Thyroid gland (tissue), 4 donors: ENCODE measurements around the gene TMEM219. TPM values are rescaled to one million over a fixed set of nuclear protein-coding genes. Genes with fewer than 3 reads are reported as not detected.

Experiments
- DNase-seq, 2 donors: peaks; one replicate each; pipeline ENCODE4 v3.0.0-alpha.2; 2019
- H3K27ac ChIP-seq, 3 donors: fragments of 200-600 bp; sonication (generic); 1 replicate in 2 of 3; 2 replicates in 1 of 3; pipeline ENCODE4 v1.5.1; 2016 to 2019; ENCODE audit warnings: mild to moderate bottlenecking in 1 of 3, moderate library complexity in 1 of 3
- H3K27me3 ChIP-seq: fragments of 200-600 bp; sonication (generic); one replicate; pipeline ENCODE4 v1.5.1; 2019
- H3K36me3 ChIP-seq, 2 donors: fragments of 200-600 bp; sonication (generic); one replicate each; pipeline ENCODE4 v1.5.1; 2016 to 2019
- H3K4me1 ChIP-seq, 2 donors: fragments of 200-600 bp; sonication (generic); one replicate each; pipeline ENCODE4 v1.5.1; 2017 to 2019
- H3K4me3 ChIP-seq, 3 donors: fragments of 200-600 bp; sonication (generic); replicated peaks in 1 of 3; 1 replicate in 2 of 3; 2 replicates in 1 of 3; pipeline ENCODE4 v1.5.1; 2016; ENCODE audit warnings: mild to moderate bottlenecking in 1 of 3
- H3K9me3 ChIP-seq: fragments of 200-600 bp; sonication (generic); one replicate; pipeline ENCODE4 v1.5.1; 2017
- POLR2A ChIP-seq, 2 donors: fragments of 450-650 bp; IDR thresholded peaks; one replicate each; pipeline ENCODE4 v1.6.1; 2017; ENCODE audit warnings: antibody characterized with exemption in 2 of 2, mild to moderate bottlenecking in 2 of 2, moderate library complexity in 1 of 2
- WGBS, 2 donors: methylation state at CpG; one replicate each; pipeline ENCODE4 v1.1.5; 2017; 5-methylcytosine and 5-hydroxymethylcytosine counted together
- intact Hi-C: fragments of 100-400 bp; cut with DNase I; formaldehyde crosslinking; loops from one replicate; pipeline ENCODE4 v1.15.1; 2023
- total RNA-seq, 4 donors: library from RNA; depleted of rRNA; stranded (reverse); fragments of >200 nt; gene quantifications; one replicate each; pipeline ENCODE4 v1.2.3, GENCODE V29; 2016
- TF ChIP-seq, protein P1 (sequence below), 6 experiments: fragments of 200-600 bp in 3 of 6; fragments of 450-650 bp in 3 of 6; sonication (generic) in 3 of 6; IDR thresholded peaks; one replicate each; pipeline ENCODE4 v1.5.1; 2016 to 2019; ENCODE audit warnings: antibody characterized with exemption in 6 of 6, mild to moderate bottlenecking in 2 of 6, inconsistent platforms in 1 of 6, moderate library complexity in 1 of 6

TMEM219 gene
- total RNA-seq, 4 donors from 2014 or later, result 93.2 to 140 (median 135) TPM

DNA sequence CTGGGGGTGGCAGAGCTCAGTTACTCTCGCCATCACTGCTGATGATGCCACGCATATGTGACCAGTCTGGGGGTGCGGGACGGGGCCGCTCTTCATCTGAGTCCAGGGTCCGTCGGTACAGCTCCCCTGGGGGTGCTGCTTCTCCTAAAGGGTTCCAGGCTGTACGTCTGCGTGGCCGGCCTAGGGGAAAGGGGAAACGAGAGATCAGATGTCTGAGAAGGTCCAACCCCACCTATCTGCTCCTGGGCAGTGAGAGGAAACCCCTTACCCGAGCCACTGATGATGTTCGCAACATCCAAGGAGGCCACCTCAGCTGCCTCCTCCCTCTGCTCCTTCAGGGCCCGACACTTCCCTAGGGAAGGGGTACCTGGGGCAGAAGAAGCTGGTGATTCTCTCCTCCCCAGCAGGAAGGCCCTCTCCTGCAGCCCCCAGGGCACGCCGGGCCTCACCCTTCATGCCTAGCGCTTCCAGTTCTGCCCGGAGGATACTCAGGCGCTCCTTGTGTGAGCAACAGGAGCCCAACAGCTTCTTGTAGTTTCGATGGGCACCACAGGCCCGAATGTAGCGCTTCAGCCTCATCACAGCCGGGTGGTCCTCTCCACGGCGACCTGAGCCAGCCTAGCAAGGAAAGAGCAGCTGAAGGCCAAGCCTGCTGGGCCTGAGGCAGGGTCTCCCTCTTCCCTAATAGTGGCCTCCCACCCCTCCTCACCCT, 31.5 kb downstream of the TMEM219 start:
- H3K4me3 ChIP-seq, result no peak overlapping the region
- H3K27me3 ChIP-seq, result no peaks in the 10 kb centered on the region
- H3K36me3 ChIP-seq, result peaks cover 17 to 19% of the 10 kb centered on the region in 2 donors
- H3K9me3 ChIP-seq, result no peaks in the 10 kb centered on the region
- TF ChIP-seq, protein P1, sequence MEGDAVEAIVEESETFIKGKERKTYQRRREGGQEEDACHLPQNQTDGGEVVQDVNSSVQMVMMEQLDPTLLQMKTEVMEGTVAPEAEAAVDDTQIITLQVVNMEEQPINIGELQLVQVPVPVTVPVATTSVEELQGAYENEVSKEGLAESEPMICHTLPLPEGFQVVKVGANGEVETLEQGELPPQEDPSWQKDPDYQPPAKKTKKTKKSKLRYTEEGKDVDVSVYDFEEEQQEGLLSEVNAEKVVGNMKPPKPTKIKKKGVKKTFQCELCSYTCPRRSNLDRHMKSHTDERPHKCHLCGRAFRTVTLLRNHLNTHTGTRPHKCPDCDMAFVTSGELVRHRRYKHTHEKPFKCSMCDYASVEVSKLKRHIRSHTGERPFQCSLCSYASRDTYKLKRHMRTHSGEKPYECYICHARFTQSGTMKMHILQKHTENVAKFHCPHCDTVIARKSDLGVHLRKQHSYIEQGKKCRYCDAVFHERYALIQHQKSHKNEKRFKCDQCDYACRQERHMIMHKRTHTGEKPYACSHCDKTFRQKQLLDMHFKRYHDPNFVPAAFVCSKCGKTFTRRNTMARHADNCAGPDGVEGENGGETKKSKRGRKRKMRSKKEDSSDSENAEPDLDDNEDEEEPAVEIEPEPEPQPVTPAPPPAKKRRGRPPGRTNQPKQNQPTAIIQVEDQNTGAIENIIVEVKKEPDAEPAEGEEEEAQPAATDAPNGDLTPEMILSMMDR (IDR thresholded peaks at IDR 0.05), result no peak
- no peak for TF ChIP-seq POLR2A (IDR thresholded peaks at IDR 0.05)
- intact Hi-C loops, result no loop called here
- DNase-seq, result no peak
- 91 to 92% methylated on average over 19 to 20 of the region's 25 CpGs for WGBS, 2 donors
- H3K4me1 ChIP-seq, result peaks cover 13 to 15% of the 10 kb centered on the region in 2 donors
- no peak overlapping the region for H3K27ac ChIP-seq

DNA sequence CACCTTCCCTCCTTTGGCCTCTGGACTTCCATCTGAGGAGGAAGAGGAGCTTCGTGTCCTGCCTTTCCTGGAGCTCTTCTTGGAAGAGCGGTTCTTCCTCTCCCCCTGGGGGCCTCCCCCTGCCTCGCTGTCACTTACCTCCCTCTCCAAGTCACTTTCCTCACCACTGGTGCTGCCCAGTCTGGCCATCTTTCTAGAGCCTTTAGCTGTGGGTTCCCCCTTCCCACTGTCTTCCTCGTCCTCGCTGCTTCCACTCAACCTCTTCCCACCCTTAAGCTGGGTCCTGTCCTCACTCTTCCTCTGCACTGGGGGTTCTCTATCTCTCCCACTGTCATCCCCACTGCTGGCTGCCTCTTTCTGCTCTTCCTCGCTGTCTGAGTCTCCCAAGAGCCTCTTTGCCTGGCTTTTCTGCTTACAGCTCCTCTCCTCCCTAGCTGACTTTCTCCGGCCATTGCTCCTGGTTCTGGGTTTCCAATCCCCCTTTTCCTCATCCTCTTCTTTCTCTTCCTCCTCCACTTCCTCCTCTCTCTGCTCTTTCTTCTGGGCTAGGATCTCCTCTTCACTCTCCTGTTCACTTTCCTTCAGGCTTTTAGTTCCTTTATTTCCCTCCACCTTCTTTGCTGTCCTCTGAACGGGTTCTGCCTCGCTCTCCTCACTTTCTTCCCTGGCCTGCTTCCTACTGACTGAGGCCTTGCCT, 32.2 kb downstream of the TMEM219 start:
- intact Hi-C loops, result loop anchor here (2.0 kb wide), 1 partner anchor 17 kb away; no protein-coding TSS in a partner anchor
- Histone ChIP-seq H3K4me1 (peaks cover 13 to 15% of the 10 kb centered on the region in 2 donors), H3K4me3 (no peak overlapping the region), H3K27me3 (no peaks in the 10 kb centered on the region), H3K27ac (no peak overlapping the region), H3K9me3 (no peaks in the 10 kb centered on the region), H3K36me3 (peaks cover 12 to 16% of the 10 kb centered on the region in 2 donors)
- 88 to 91% methylated on average over 9 of the region's 9 CpGs for WGBS, 2 donors
- no peak for DNase-seq
- no peak for TF ChIP-seq POLR2A (IDR thresholded peaks at IDR 0.05)
- TF ChIP-seq, protein P1 (IDR thresholded peaks at IDR 0.05), result no peak

DNA sequence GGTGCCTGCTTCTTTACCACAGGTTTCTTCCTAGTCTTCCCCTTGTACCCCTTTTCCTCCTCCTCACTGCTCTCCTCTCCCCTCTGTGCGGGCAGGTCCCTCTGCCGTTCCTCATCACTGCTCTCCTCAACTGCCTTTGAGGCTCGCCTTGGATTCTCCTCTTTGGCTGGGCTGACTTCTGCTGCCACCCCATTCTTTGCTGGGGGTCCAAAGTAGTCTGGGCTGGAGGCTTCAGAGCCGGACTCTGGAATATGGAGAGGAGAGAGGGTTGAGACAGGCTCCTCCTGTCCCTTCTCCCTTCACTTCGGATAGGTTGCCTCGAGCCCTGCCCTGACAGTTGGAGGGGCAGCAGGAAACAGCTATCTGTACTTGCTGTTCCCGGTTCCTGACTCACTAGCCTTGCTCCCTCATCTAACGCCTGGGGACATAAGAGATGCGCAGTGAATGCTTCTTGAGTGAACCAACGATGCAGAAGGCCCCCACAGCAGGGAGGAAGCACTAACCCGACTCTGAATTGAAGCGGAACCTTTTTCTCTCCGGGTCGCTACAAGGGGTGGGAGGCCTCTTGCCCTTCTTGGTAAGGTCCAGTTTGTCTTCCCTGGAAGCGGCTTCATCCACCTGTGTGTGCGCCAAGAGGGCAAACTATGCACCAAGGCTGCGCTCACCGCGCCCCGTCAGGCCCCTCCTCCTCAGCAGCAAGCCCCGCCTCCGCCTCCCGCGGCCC, 32.9 kb downstream of the TMEM219 start:
- Histone ChIP-seq H3K4me1 (peaks cover 13 to 15% of the 10 kb centered on the region in 2 donors), H3K4me3 (peak overlapping the region; percentile 24 to 81 (median 66)), H3K9me3 (no peaks in the 10 kb centered on the region), H3K36me3 (peaks cover 12 to 16% of the 10 kb centered on the region in 2 donors), H3K27ac (peak overlapping the region; percentile 85 to 96 (median 89)), H3K27me3 (no peaks in the 10 kb centered on the region)
- DNase-seq, result no peak
- 10 to 12% methylated on average over 24 of the region's 24 CpGs for WGBS, 2 donors
- intact Hi-C loops, result loop anchor here (2.0 kb wide), 1 partner anchor 18 kb away; no protein-coding TSS in a partner anchor
- TF ChIP-seq POLR2A (IDR thresholded peaks at IDR 0.05), result no peak
- TF ChIP-seq, protein P1 (IDR thresholded peaks at IDR 0.05), result no peak

DNA sequence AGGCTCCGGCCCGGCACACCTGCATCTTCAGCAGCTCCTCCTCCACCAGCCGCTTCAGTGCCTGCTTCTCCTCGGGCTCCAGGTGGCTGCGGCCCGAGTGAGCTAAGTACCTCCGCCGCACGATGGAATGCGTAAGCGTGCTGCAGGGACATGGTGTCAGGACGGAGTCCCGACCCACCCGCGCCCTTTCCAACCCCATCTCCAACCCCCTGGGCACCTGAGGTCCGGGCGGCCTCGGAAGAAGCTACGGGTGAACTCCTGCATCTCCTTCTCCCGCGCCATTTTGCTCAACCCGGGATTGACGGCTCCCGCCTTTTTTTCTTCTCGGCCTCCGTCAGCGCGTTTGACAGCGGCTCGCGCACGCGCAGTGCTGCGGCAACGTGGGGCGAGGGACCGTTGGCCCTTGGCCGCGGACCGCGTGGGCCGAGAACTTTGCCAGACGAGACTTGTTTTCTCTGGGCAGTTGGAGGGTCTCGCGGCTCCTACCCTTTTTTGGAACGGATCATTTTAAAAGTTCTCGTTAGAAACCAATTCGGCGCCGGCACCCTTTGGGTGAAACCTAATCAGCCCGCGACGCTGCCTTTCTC, 33.5 kb downstream of the TMEM219 start, which contains the start of gene HIRIP3:
HIRIP3 (minus strand) TSS at position 294 of the 587 bp plus-strand sequence; CDS start at position 282, 12 bp downstream.
- DNase-seq, result peak; percentile 87 to 89
- Histone ChIP-seq H3K27ac (peak within 1 kb of the TSS; percentile 85 to 96 (median 89)), H3K27me3 (no peaks in the 10 kb centered on the region), H3K36me3 (peaks cover 8 to 13% of the 10 kb centered on the region in 2 donors), H3K4me3 (peak within 1 kb of the TSS; percentile 24 to 81 (median 66)), H3K4me1 (peaks cover 13 to 15% of the 10 kb centered on the region in 2 donors), H3K9me3 (no peaks in the 10 kb centered on the region)
- TF ChIP-seq, protein P1 (IDR thresholded peaks at IDR 0.05), result no peak
- TF ChIP-seq POLR2A (IDR thresholded peaks at IDR 0.05), result peak; percentile 46 to 65
- intact Hi-C loops, result loop anchor here (2.0 kb wide), 1 partner anchor 19 kb away; no protein-coding TSS in a partner anchor
- WGBS, 2 donors, result 1% methylated on average over 39 to 49 of the region's 53 CpGs
